IMR-90 (cell line): Measurements from ENCODE around the gene ADAM12. TPM values are rescaled to one million over a fixed set of nuclear protein-coding genes. Genes with fewer than 3 reads are reported as not detected.

Experiments
- ATAC-seq: fragments of 200-7000 bp; cut with Tn5 transposase; 2 replicates; pipeline ENCODE4 v1.9.1; 2020; ENCODE audit warnings: low read depth, mild to moderate bottlenecking, moderate library complexity
- BruUV-seq: library from RNA; stranded (reverse); fragments of 400-500 nt; replicated peaks from 2 replicates; lab custom pipeline; 2021; lab: Mats Ljungman, UMichigan
- CTCF ChIA-PET: fragments of 300-600 bp; formaldehyde crosslinking; extraction: SDS; loops from one replicate; lab custom pipeline; 2021; ENCODE audit warnings: antibody characterized with exemption; lab: Yijun Ruan, JAX
- POLR2A ChIA-PET: fragments of 300-600 bp; sonication (Branson Sonifier 250); formaldehyde crosslinking; loops from one replicate; lab custom pipeline; 2022; ENCODE audit warnings: antibody characterized with exemption; ENCODE audit not compliant: unreplicated experiment; lab: Charles Lee
- DNase-seq: peaks from one replicate; pipeline ENCODE4 v3.0.0; 2013
- H2AFZ ChIP-seq: replicated peaks from 2 replicates; pipeline ENCODE3; 2013; ENCODE audit warnings: low read length, mild to moderate bottlenecking; ENCODE audit not compliant: poor library complexity
- H2AK5ac ChIP-seq: 2 replicates; pipeline ENCODE4 v1.6.1; 2013; ENCODE audit warnings: low read depth, low read length, inconsistent platforms
- H2AK9ac ChIP-seq: replicated peaks from 2 replicates; pipeline ENCODE3; 2013; ENCODE audit warnings: mild to moderate bottlenecking, low read depth, low read length, moderate library complexity; ENCODE audit not compliant: poor library complexity
- H2BK120ac ChIP-seq: 2 replicates; pipeline ENCODE4 v1.6.1; 2013; ENCODE audit warnings: low read depth, low read length, inconsistent platforms
- H2BK15ac ChIP-seq: 3 replicates; pipeline ENCODE4 v1.6.1; 2013; ENCODE audit warnings: low read depth, low read length, inconsistent platforms
- H2BK20ac ChIP-seq: 2 replicates; pipeline ENCODE4 v1.6.1; 2013; ENCODE audit warnings: low read depth, mild to moderate bottlenecking, inconsistent platforms, low read length, moderate library complexity
- H2BK5ac ChIP-seq: 2 replicates; pipeline ENCODE4 v1.6.1; 2013; ENCODE audit warnings: mild to moderate bottlenecking, low read depth, low read length, inconsistent platforms; ENCODE audit not compliant: poor library complexity, severe bottlenecking
- H3K14ac ChIP-seq: replicated peaks from 2 replicates; pipeline ENCODE4 v1.6.1; 2013; ENCODE audit warnings: low read depth, low read length, inconsistent platforms
- H3K18ac ChIP-seq: 2 replicates; pipeline ENCODE4 v1.6.1; 2013; ENCODE audit warnings: low read depth, low read length, control low read depth
- H3K23ac ChIP-seq: 2 replicates; pipeline ENCODE4 v1.6.1; 2013; ENCODE audit warnings: low read depth, low read length, inconsistent platforms
- H3K27ac ChIP-seq: 2 replicates; pipeline ENCODE4 v1.5.1; 2013; ENCODE audit warnings: mild to moderate bottlenecking, control low read depth, low read length; ENCODE audit not compliant: insufficient read depth
- H3K27me3 ChIP-seq: 2 replicates; pipeline ENCODE4 v1.6.1; 2013; ENCODE audit warnings: low read length; ENCODE audit not compliant: control insufficient read depth, insufficient read depth
- H3K36me3 ChIP-seq: 2 replicates; pipeline ENCODE4 v1.6.1; 2013; ENCODE audit warnings: low read length, mixed read lengths; ENCODE audit not compliant: control insufficient read depth, insufficient read depth
- H3K4ac ChIP-seq: 2 replicates; pipeline ENCODE4 v1.6.1; 2013; ENCODE audit warnings: low read depth, low read length, inconsistent platforms
- H3K4me1 ChIP-seq: 2 replicates; pipeline ENCODE4 v1.6.1; 2013; ENCODE audit warnings: low read length, mixed read lengths; ENCODE audit not compliant: control insufficient read depth, insufficient read depth
- H3K4me2 ChIP-seq: 2 replicates; pipeline ENCODE4 v1.6.1; 2013; ENCODE audit warnings: low read depth, mild to moderate bottlenecking, control low read depth, low read length, moderate library complexity
- H3K4me3 ChIP-seq: 2 replicates; pipeline ENCODE4 v1.5.1; 2013; ENCODE audit warnings: low read depth, mild to moderate bottlenecking, control low read depth, low read length, moderate library complexity; ENCODE audit not compliant: insufficient read depth
- H3K56ac ChIP-seq: 2 replicates; pipeline ENCODE4 v1.6.1; 2013; ENCODE audit warnings: low read length, inconsistent platforms; ENCODE audit not compliant: insufficient read depth; ENCODE audit errors: extremely low read depth
- H3K79me1 ChIP-seq, 2 experiments: 2 replicates each; pipeline ENCODE4 v1.6.1; 2013; ENCODE audit warnings: low read length in 2 of 2, inconsistent platforms in 1 of 2, low read depth in 1 of 2
- H3K9ac ChIP-seq: 2 replicates; pipeline ENCODE4 v1.6.1; 2013; ENCODE audit warnings: low read depth, low read length, control low read depth
- H3K9me1 ChIP-seq: 2 replicates; pipeline ENCODE4 v1.6.1; 2013; ENCODE audit warnings: low read length, inconsistent platforms; ENCODE audit not compliant: insufficient read depth
- H3K9me3 ChIP-seq: 2 replicates; pipeline ENCODE4 v1.6.1; 2013; ENCODE audit warnings: low read length; ENCODE audit not compliant: control insufficient read depth, insufficient read depth
- H4K20me1 ChIP-seq: 2 replicates; pipeline ENCODE4 v1.6.1; 2013; ENCODE audit warnings: low read length, inconsistent platforms; ENCODE audit not compliant: insufficient read depth
- H4K5ac ChIP-seq: 2 replicates; pipeline ENCODE4 v1.6.1; 2013; ENCODE audit warnings: mild to moderate bottlenecking, low read depth, low read length, control low read depth
- H4K8ac ChIP-seq, 2 experiments: 2 replicates each; pipeline ENCODE4 v1.6.1; 2013; ENCODE audit warnings: low read depth in 2 of 2, low read length in 2 of 2, control low read depth in 1 of 2, inconsistent platforms in 1 of 2
- H4K91ac ChIP-seq: 2 replicates; pipeline ENCODE4 v1.6.1; 2013; ENCODE audit warnings: low read depth, low read length, inconsistent platforms; ENCODE audit not compliant: insufficient read depth
- MXI1 ChIP-seq: IDR thresholded peaks from 2 replicates; pipeline ENCODE4 v1.6.1; 2012; ENCODE audit warnings: low read depth, mild to moderate bottlenecking, low read length, moderate library complexity, borderline replicate concordance
- POLR2A ChIP-seq: IDR thresholded peaks from 2 replicates; pipeline ENCODE4 v1.6.1; 2012; ENCODE audit warnings: mild to moderate bottlenecking, low read depth, low read length
- USF2 ChIP-seq: fragments of 150-350 bp; IDR thresholded peaks from 2 replicates; pipeline ENCODE4 v1.6.1; 2017; ENCODE audit warnings: mild to moderate bottlenecking, antibody characterized with exemption, low read length, low read depth
- WGBS, 2 experiments: methylation state at CpG; one replicate each; pipeline versions ENCODE4 v1.1.5 to v1.1.7; 2013; ENCODE audit warnings: missing lambda C conversion rate in 2 of 2; ENCODE audit not compliant: insufficient read length in 1 of 2; ENCODE audit errors: extremely low coverage in 2 of 2; 5-methylcytosine and 5-hydroxymethylcytosine counted together
- dilution Hi-C: fragments of 300-500 bp; cut with HindIII; formaldehyde crosslinking; loops from one replicate; pipeline ENCODE4 v1.14.3; 2018; ENCODE audit warnings: low sequenced_read_pairs; ENCODE audit not compliant: unreplicated experiment
- in situ Hi-C: fragments of 300-500 bp; cut with MboI; formaldehyde crosslinking; loops from 3 replicates; pipeline ENCODE4 v1.14.3; 2019; ENCODE audit warnings: low sequenced_read_pairs, inconsistent platforms, mixed read lengths
- intact Hi-C: fragments of 100-400 bp; cut with micrococcal nuclease; formaldehyde crosslinking; loops from 2 replicates; pipeline ENCODE4 v1.10.0; 2022
- polyA plus RNA-seq, 3 experiments: library from polyadenylated mRNA; depleted of rRNA; stranded (reverse); fragments of >200 nt; gene quantifications; 2 replicates each; pipeline ENCODE4 v1.2.3, GENCODE V29; 2012; ENCODE audit warnings: low replicate concordance in 1 of 3
- total RNA-seq: library from RNA; depleted of rRNA; stranded (reverse); fragments of >200 nt; gene quantifications from 2 replicates; pipeline ENCODE4 v1.2.3, GENCODE V29; 2012
- TF ChIP-seq, protein P1 (sequence below): fragments of 150-350 bp; IDR thresholded peaks from 2 replicates; pipeline ENCODE4 v1.6.1; 2016; ENCODE audit warnings: low read depth, mild to moderate bottlenecking, low read length, moderate library complexity, borderline replicate concordance

The ADAM12 gene
- total and polyA plus RNA-seq, 2 of the 4 experiments (the other 2 are of a cell fraction), result 9.6 to 10.2 TPM

DNA sequence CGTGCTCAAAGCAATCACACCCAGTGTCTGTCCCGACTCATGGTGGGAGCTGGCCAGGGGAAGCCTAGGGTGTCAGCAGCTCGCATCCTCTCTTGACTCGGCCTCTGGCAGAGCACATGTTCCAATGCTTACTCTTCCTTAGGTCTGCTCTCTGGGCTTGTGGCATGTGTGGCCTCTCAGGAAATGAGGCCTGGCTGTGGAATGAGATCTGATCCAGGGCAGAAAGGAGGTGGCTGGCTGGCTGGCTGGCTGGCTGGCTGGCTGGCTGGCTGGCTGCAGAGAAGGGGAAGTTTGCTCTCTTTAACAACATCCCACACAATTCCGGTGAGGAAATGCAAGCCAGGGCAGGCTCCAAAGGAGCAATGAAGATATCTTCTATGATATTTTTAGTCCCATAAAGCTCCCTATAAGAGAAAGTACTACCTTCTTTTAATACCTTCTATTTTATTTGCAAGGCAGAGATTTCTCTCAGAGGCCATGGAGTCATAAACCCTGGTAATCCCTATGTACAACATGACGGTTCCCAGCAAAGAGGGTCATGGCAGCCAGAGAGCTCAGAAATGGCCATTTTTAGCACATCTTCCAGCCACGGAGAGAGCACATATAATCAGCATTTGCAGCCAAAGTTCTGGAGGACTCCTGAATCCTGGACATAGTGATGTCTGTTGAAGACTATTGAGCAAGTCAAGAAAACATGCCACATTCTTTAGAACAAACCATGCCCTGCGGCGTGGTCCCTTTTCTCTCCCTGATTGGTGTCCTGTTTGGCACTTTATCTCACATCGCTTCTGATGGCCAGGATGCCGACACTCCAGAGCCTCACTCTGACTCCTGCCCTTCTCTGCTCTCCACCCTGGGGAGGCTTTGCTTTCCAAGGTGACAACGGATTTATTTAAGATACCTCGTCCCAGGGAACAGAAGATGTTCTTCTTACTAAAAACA lies 338.2 kb downstream of the ADAM12 start:
- H3K27me3 ChIP-seq, result peaks cover 14% of the 10 kb centered on the region
- in situ Hi-C loops (no loop called here), dilution Hi-C loops (no loop called here), intact Hi-C loops (no loop called here)
- no peaks in the 10 kb centered on the region for H3K4me1 ChIP-seq
- H3K56ac ChIP-seq, result no peak overlapping the region
- CTCF ChIA-PET, result interaction anchor here (1.0 kb wide), 1 partner anchor 12 kb away, joined by 3 read pairs; no protein-coding TSS in a partner anchor
- no peaks in the 10 kb centered on the region for H3K79me1 ChIP-seq
- H4K91ac ChIP-seq, result no peak overlapping the region; the same call in 1 of the 2 replicates
- H4K8ac ChIP-seq, result no peak overlapping the region
- H3K4ac ChIP-seq, result peak overlapping the region; percentile 35; the same call in 1 of the 2 replicates
- ATAC-seq (peak; percentile 92), DNase-seq (peak; percentile 86)
- no peaks in the 10 kb centered on the region for H4K20me1 ChIP-seq
- H3K4me2 ChIP-seq, result no peak overlapping the region
- no peak overlapping the region for H3K18ac ChIP-seq
- H2BK15ac ChIP-seq, result no peak overlapping the region
- 0 out of 2 replicates have a peak, but pooled peaks have one; percentile 6 for TF ChIP-seq USF2
- TF ChIP-seq, protein P1, sequence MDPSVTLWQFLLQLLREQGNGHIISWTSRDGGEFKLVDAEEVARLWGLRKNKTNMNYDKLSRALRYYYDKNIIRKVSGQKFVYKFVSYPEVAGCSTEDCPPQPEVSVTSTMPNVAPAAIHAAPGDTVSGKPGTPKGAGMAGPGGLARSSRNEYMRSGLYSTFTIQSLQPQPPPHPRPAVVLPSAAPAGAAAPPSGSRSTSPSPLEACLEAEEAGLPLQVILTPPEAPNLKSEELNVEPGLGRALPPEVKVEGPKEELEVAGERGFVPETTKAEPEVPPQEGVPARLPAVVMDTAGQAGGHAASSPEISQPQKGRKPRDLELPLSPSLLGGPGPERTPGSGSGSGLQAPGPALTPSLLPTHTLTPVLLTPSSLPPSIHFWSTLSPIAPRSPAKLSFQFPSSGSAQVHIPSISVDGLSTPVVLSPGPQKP, result no peak
- peak; percentile 81 for TF ChIP-seq MXI1
- TF ChIP-seq POLR2A, result no peak
- H3K36me3 ChIP-seq, result no peaks in the 10 kb centered on the region
- peak overlapping the region; percentile 4; the same call in 1 of the 2 replicates for H3K14ac ChIP-seq
- H3K27ac ChIP-seq, result no peak overlapping the region
- H4K5ac ChIP-seq, result no peak overlapping the region
- 100% methylated on average over 3 of the region's 13 CpGs; no CpG with 5 or more reads in 1 of the 2 experiments for WGBS, 2 experiments
- H2AK5ac ChIP-seq, result no peak overlapping the region
- no peak overlapping the region for H3K9ac ChIP-seq
- H3K23ac ChIP-seq, result peak overlapping the region; percentile 51; the same call in 1 of the 2 replicates
- no peaks in the 10 kb centered on the region for H3K9me1 ChIP-seq
- no peak overlapping the region for H3K4me3 ChIP-seq
- no peak overlapping the region for H2BK20ac ChIP-seq
- POLR2A ChIA-PET, result interaction anchor here (0.5 kb wide), 1 partner anchor 857 kb away, joined by 3 read pairs; no protein-coding TSS in a partner anchor
- no peak overlapping the region for H2BK5ac ChIP-seq
- no TSS peak for BruUV-seq
- H3K9me3 ChIP-seq, result no peaks in the 10 kb centered on the region
- H2AK9ac ChIP-seq, result peak overlapping the region; percentile 46
- H2BK120ac ChIP-seq, result peak overlapping the region; percentile 57
- H2AFZ ChIP-seq, result no peak overlapping the region
